GM18873 (cell line): ENCODE results near the gene APOC1.
"Not testable (repeated sequence)": the region's sequence is repeated elsewhere in the genome, so short reads cannot be mapped to it uniquely, and the experiment has no call there.

ENCODE experiments used
- ATAC-seq: cut with Tn5 transposase; IDR thresholded peaks from one replicate; pipeline ENCODE4 v1.9.1; 2021; ENCODE audit warnings: mild to moderate bottlenecking, moderate library complexity, moderate number of reproducible peaks; ENCODE audit not compliant: unreplicated experiment, low FRiP score

Gene APOC1

DNA sequence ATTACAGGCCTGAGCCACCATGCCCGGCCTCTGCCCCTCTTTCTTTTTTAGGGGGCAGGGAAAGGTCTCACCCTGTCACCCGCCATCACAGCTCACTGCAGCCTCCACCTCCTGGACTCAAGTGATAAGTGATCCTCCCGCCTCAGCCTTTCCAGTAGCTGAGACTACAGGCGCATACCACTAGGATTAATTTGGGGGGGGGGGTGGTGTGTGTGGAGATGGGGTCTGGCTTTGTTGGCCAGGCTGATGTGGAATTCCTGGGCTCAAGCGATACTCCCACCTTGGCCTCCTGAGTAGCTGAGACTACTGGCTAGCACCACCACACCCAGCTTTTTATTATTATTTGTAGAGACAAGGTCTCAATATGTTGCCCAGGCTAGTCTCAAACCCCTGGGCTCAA, 4.6 kb upstream of the APOC1 start:
- no peak for ATAC-seq

DNA sequence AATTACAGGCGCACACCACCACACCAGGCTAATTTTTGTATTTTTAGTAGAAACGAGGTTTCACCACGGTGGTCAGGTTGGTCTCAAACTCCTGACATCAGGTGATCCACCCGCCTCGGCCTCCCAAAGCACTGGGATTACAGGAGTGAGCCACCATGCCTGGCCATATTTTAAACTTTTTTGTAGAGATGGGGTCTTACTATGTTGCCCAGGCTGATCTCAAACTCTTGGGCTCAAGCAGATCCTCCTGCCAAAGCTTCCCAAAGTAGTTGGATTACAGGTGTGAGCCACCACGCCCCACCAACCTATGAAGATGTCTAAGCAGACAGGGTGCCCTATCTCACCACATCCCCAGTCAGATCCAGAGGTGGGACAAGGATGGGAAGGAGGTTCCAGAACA, 2.5 kb upstream of the APOC1 start:
- ATAC-seq = not testable (repeated sequence)

DNA sequence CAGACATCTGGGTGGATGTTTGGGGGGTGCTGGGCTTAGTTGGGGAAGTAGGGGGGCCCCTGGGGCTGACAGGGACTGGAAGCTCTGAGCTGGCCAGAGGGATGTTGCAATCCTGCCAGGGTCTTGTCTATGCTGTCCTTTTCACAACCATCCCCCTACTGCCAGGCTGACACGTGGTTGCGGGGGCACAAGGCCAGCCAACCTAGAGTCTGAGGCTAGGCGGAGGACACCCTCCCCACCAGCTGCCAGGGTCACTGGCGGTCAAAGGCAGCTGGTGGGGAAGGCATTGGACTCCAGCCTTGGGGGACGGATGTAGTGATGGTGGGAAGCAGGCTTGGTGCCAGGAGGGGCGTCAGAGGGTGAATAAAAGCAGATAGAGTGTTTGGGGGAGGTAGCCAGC, 1.6 kb upstream of the APOC1 start:
- no peak for ATAC-seq

DNA sequence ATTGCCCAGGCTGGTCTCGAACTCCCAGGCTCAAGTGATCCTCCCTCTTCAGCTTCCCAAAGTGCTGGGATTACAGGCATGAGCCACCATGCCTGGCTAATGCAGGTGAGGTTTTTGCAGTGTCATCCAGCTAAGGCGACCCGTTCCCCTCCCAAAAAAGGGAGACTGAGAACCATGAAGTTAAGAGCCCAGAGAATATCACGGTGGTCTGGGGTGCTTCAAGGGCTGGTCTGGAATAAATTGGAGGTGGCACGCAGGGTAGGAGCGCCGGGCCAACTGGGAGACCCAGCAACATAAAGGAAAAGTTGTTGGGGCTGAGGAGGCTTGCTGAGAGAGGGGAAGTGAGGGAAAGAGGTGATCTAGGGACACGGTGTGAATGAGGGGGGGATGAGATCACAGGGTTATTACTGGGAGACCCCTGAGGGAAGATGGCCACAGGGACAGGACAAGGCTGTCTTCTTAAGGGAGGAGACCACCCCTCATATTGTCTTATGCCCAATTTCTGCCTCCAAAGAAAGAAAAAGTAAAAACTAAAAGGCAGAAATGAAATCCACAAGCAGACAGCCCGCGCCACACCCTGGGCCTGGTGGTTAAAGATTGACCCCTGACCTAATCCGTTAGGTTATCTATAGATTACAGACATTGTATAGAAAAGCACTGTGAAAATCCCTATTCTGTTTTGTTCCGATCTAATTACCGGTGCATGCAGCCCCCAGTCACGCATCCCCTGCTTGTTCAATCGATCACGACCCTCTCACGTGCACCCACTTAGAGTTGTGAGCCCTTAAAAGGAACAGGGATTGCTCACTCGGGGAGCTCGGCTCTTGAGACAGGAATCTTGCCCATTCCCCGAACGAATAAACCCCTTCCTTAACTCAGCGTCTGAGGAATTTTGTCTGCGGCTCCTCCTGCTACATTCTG, 636 bp upstream of the APOC1 start:
- ATAC-seq = not testable (repeated sequence)

DNA sequence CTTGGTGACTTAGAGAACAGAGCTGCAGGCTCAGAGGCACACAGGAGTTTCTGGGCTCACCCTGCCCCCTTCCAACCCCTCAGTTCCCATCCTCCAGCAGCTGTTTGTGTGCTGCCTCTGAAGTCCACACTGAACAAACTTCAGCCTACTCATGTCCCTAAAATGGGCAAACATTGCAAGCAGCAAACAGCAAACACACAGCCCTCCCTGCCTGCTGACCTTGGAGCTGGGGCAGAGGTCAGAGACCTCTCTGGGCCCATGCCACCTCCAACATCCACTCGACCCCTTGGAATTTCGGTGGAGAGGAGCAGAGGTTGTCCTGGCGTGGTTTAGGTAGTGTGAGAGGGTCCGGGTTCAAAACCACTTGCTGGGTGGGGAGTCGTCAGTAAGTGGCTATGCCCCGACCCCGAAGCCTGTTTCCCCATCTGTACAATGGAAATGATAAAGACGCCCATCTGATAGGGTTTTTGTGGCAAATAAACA, 9.9 kb downstream of the APOC1 start:
- ATAC-seq = no peak

DNA sequence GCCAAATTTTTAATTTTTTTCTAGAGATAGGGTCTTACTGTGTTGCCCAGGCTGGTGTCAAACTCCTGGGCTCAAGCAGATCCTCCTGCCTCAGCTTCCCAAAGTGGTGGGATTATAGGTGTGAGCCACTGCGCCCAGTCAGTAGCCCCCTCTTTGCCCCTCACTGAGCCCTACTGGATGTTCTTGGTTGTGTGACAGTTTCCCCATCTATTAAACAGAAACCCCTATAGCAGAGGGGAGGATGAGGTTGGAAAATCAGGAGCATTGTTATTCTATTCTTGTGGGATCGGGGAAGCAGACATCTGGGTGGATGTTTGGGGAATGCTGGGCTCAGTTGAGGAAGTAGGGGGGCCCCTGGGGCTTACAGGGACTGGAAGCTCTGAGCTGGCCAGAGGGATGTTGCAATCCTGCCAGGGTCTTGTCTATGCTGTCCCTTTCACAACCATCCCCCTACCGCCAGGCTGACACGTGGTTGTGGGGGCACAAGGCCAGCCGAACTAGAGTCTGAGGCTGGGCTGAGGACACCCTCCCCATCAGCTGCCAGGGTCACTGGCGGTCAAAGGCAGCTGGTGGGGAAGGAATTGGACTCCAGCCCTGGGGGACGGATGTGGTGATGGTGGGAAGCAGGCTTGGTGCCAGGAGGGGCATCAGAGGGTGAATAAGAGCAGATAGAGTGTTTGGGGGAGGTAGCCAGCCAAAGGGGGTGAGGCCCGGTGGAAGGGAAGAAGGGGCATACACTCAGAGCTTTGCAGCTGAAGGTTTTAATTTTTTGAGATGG, 10.9 kb downstream of the APOC1 start:
- no peak for ATAC-seq

DNA sequence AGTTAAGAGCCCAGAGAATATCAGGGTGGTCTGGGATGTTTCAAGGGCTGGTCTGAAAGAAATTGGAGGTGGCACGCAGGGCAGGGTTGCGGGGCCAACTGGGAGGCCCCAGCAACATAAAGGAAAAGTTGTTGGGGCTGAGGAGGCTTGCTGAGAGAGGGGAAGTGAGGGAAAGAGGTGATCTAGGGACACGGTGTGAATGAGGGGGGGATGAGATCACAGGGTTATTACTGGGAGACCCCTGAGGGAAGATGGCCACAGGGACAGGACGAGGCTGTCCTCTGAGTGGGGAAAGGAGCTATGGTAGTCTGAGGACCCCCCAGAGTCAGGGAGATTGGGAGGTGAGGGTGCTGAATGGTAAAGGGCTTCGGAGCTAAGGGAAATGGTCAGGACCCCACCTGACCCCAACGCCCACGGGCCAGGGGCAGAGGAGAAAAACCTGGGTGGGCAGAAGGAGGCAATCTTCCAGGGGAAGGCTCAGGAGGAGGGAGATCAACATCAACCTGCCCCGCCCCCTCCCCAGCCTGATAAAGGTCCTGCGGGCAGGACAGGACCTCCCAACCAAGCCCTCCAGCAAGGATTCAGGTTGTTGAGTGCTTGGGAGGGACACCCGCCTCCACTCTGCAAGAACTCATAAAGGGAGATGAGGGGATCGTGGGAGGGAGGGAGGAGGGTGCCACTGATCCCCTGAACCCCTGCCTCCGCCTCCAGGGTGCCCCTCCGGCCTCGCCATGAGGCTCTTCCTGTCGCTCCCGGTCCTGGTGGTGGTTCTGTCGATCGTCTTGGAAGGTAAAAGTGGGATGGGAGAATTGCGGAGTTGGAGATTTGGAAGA, 12.1 kb downstream of the APOC1 start:
- not testable (repeated sequence) for ATAC-seq

DNA sequence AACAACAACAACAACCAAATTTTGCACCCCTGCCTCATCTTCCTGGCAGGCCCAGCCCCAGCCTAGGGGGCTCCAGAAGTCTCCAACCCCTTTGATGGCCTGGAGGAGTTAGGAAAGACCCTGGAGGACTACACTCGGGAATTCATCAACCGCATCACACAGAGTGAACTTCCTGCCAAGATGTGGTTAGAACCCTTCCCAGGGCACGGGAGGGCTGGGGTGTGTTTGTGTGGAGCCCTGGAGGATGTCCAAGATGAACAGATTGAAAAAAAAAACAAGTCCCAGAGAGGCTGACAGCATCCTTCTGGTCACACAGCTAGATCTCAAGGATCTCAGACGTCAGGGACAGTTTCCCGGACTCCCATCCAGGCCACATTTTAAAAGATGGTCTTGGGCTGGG, 13.3 kb downstream of the APOC1 start:
- no peak for ATAC-seq

DNA sequence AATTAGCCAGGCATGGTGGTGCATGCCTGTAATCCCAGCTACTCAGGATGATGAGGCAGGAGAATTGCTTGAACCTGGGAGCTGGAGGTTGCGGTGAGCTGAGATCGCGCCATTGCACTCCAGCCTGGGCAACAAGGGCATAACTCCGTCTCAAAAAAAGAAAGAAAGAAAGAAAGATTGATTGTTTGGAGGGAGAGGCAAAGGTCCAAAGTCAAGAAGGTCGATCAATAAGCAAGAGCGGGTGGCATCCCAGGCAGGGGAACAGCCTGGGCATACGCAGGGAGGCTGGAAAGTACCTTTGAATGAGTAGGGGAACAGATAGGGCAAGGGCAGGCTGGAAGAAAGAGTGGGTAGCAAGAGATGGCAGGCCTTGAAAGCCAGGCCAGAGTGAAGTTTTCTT, 15.7 kb downstream of the APOC1 start:
- ATAC-seq = no peak

DNA sequence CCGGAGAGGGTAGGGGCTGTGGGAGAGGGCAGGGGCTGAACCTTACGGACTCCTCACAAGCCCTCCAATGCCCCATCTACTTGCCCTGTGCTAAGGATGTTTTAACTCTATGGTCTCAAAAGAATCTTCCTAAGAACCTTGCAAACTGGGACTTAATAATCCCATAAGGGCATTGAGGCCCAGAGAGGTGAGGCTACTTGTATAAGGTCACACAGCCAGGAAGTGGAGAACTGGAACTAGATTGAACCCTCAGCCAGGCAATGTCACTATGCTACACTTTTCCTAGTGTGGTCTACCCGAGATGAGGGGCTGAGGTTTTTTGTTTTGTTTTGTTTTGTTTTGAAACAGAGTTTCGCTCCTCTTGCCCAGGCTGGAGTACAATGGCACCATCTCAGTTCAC, 17.1 kb downstream of the APOC1 start:
- ATAC-seq = no peak

DNA sequence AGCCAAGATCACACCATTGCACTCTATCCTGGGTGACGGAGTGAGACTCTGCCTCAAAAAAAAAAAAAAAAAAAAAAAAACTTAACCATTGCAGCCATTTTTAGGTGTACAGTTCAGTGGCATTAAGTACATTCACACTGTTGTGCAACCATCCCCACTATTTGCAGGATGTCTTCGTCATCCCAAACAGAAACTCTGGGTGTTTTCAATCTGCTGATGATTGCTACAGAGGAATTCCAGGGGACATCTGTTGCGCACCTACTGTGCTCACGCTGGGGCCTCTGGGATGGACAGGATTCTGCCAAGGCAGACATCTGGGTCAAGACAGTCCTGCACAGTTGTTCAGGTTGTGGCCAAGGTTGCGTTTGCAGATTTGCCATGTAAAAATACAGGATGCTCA, 25.3 kb downstream of the APOC1 start:
- ATAC-seq = no peak

DNA sequence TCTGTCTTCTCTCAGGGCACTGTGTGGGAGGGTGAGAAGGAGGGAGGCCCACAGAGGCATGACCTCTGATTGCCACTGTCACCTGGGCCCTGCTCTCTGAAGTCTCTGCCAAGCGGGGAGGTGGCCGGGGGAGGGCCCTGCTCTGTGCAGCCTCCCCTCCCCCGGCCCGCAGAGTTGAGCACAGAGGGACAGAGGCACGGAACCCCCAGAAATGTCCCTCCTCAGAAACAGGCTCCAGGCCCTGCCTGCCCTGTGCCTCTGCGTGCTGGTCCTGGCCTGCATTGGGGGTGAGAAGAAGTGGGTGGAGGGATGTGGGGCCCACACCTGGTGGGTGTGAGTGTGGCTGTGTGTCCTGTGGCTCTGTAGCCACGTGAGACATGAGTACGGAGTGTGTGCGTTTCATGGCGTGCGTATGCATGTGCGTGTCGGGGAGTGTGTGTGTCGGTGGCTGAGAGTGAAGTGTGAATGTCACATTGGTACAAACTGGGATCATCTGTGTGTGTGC, 27.7 kb downstream of the APOC1 start, which contains the start of gene APOC4:
APOC4 (plus strand) TSS at position 171 of the 505 bp plus-strand sequence; CDS start at position 212, 41 bp downstream.
- ATAC-seq = no peak

DNA sequence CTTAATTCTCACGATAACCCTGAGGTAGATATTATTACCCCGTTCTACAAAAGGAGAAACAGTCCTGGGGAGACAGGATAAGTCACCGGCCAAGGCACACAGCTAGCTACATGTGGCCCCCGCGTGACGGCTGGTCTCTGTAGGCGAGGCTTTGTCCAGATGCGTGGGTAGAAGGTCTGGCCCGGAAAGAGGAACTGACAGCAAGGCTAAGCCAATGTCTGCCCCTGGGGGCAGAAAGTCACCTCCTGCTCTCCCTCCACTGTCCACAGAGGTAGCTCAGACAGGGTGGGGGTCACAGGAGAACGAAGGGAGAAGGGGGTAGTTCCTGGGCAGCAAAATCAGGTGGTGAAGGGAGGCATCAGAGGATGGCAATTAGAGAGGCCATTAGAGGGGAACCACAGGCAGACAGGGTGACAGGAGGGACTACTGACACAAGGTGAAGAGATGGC, 29.4 kb downstream of the APOC1 start:
- no peak for ATAC-seq

DNA sequence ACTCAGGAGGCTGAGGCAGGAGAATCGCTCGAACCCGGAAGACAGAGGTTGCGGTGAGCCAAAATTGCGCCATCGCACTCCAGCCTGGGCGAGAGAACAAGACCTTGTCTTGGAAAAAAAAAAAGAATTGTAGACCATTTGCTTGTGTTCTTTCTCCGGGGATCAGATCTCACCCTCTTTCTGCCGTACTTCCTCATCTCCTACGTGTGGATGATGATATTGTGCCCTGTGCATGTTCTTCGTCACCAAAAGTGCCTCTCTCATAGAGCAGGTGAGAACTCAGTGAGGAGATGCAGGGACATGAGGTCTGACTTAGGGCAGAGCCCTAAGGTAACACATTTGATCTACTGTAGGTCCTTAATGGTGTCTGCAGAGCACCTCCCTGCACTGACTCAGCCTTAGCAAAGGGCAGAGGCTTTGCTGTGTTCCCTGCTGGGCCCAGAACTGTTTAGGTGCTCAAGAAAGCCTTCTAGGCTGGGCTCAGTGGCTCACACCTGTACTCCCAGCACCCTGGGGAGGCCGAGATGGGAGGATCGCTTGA, 32.7 kb downstream of the APOC1 start:
- no peak for ATAC-seq

DNA sequence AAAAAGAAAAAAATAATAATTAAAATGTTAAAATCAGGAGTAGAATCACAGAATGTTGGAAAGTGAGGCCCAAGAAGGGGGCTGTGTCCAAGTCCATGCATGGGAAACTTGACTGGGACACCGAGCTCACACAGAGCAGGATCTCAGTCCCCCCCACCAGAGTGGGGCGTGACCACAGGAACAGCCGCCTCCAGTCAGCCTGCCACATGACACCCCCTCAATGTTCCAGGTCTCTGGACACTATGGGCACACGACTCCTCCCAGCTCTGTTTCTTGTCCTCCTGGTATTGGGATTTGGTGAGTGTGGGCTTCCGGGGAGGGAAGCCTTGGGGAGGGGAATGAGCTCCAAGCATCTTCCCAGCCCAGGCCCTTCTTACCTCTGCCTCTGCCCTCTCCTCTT, 33.8 kb downstream of the APOC1 start:
- ATAC-seq = no peak

DNA sequence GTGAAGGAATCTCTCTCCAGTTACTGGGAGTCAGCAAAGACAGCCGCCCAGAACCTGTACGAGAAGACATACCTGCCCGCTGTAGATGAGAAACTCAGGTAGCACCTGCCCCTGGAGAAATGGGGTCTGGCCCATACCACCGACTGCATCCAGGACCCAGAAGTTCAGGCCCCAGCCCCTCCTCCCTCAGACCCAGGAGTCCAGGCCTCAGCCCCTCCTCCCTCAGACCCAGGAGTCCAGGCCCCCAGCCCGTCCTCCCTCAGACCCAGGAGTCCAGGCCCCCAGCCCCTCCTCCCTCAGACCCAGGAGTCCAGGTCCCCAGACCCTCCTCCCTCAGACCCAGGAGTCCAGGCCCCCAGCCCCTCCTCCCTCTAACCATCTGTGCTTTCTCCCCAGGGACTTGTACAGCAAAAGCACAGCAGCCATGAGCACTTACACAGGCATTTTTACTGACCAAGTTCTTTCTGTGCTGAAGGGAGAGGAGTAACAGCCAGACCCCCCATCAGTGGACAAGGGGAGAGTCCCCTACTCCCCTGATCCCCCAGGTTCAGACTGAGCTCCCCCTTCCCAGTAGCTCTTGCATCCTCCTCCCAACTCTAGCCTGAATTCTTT, 34.5 kb downstream of the APOC1 start:
- no peak for ATAC-seq

DNA sequence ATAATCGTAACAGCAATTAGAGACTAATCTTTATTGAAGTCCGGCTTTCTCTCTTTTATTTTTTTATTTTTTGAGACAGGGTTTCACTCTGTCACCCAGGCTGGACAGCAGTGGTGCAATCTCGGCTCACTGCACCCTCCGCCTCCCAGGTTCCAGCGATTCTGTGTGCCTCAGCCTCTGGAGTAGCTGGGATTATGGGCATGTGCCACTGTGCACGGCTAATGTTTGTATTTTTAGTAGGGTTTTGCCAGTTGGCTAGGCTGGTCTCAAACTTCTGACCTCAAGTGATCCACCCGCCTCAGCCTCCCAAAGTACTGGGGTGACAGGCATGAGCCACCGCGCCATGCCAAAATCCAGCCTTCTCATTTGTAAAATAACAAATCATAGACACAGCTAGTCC, 35.1 kb downstream of the APOC1 start:
- no peak for ATAC-seq

DNA sequence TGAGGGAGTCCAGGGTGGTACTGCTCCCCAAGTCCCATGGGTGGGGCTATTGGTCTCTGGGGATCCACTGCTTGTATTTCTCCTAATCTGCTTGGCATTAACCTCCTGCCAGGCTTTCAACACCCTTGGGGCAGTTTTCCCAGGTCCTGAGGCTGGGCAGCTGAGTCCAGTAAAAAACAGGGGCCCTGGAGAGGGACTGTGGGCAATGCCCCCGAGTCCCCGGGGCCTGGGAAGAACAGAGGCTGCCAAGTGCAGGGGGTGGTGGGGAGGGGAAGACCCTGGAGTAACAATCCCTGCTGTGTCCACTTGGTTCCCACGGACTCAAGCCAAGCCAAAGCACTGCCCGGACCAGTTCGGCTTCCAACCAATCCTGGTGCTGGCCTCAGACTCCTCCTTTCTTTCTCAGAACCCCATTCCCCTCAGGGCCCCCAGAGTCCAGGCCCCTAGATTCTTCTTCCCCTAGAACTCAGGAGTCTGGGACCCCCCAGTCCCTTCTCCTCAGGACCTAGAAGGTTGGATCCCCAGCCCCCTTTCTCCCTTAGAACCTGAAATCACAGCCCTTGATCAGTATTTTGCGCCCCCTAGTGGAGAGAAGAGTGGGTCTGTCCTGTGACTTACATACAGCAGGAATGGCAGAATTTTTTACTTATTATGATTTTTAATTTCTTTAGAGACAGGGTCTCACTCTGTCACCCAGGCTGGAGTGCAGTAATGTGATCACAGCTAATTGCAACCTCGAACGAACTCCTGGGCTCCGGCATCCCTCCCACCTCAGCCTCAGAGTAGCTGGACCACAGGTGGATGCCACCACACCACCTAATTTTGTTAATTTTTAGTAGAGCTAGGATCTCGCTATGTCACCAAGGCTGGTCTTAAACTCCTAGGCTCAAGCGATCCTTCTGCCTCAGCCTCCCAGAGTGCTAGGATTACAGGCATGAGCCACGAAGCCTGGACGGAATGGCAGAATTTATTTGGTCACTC, 37.1 kb downstream of the APOC1 start:
- ATAC-seq = no peak
